ENCODE results near the gene EDC4. TPM values are rescaled to one million over a fixed set of nuclear protein-coding genes. Genes with fewer than 3 reads are reported as not detected.

The EDC4 gene
- total RNA-seq, 1 experiment from 2014 or later, result 85.8 TPM

GRCh38 chr16:67928147-67928546 lies 55.3 kb downstream of the EDC4 start:
- intact Hi-C loops (cut with micrococcal nuclease; ENCODE audit: unreplicated experiment), result loop anchor here (1.0 to 5.0 kb wide), 3 partner anchors 112 to 406 kb away; no protein-coding TSS in a partner anchor
- H3K9me3 Mint-ChIP-seq (ENCODE audit: low read depth, unreplicated experiment), result no peaks in the 10 kb centered on the region
- TF ChIP-seq, protein P1, sequence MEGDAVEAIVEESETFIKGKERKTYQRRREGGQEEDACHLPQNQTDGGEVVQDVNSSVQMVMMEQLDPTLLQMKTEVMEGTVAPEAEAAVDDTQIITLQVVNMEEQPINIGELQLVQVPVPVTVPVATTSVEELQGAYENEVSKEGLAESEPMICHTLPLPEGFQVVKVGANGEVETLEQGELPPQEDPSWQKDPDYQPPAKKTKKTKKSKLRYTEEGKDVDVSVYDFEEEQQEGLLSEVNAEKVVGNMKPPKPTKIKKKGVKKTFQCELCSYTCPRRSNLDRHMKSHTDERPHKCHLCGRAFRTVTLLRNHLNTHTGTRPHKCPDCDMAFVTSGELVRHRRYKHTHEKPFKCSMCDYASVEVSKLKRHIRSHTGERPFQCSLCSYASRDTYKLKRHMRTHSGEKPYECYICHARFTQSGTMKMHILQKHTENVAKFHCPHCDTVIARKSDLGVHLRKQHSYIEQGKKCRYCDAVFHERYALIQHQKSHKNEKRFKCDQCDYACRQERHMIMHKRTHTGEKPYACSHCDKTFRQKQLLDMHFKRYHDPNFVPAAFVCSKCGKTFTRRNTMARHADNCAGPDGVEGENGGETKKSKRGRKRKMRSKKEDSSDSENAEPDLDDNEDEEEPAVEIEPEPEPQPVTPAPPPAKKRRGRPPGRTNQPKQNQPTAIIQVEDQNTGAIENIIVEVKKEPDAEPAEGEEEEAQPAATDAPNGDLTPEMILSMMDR (IDR thresholded peaks at IDR 0.05; ENCODE audit: unreplicated experiment), result no peak
- BruUV-seq (replicated peaks), result no TSS peak
- H3K27ac Mint-ChIP-seq (ENCODE audit: unreplicated experiment), result no peak overlapping the region
- H3K4me1 Mint-ChIP-seq (ENCODE audit: low read depth, unreplicated experiment), result no peaks in the 10 kb centered on the region
- H3K36me3 Mint-ChIP-seq (ENCODE audit: insufficient read depth, unreplicated experiment), result peaks cover 35% of the 10 kb centered on the region
- CTCF ChIA-PET, result interaction anchor here (1.4 to 2.6 kb wide), 3 partner anchors 45 to 407 kb away, joined by 4 to 15 read pairs (median 5); no protein-coding TSS in a partner anchor
- no peak for DNase-seq
- no peak overlapping the region for H3K4me3 Mint-ChIP-seq (ENCODE audit: low read depth, unreplicated experiment)
- H3K27me3 Mint-ChIP-seq (ENCODE audit: unreplicated experiment), result no peaks in the 10 kb centered on the region

DNA sequence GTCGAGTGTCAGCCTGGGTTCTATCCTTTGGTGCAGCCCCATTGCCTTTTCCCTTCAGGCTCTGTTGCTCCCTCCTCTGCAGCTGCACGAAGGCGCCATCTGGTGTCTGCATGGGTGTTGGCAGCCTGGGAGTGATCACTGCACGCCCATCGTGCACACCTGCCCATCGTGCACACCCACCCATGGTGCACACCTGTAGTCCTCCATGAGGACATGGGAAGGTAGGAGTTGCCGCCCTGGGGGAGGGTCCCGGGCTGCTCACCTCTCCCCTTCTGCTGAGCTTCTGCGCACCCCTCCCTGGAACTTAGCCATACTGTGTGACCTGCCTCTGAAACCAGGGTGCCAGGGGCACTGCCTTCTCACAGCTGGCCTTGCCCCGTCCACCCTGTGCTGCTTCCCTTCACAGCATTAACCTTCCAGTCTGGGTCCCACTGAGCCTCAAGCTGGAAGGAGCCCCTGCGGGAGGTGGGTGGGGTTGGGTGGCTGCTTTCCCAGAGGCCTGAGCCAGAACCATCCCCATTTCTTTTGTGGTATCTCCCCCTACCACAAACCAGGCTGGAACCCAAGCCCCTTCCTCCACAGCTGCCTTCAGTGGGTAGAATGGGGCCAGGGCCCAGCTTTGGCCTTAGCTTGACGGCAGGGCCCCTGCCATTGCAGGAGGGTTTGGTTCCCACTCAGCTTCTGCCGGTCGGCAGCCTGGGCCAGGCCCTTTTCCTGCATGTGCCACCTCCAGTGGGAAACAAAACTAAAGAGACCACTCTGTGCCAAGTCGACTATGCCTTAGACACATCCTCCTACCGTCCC lies 55.9 kb downstream of the EDC4 start:
- H3K9me3 Mint-ChIP-seq (ENCODE audit: low read depth, unreplicated experiment), result no peaks in the 10 kb centered on the region
- TF ChIP-seq, protein P1 (IDR thresholded peaks at IDR 0.05; ENCODE audit: unreplicated experiment), result peak; percentile 83
- no TSS peak for BruUV-seq (replicated peaks)
- H3K4me1 Mint-ChIP-seq (ENCODE audit: low read depth, unreplicated experiment), result no peaks in the 10 kb centered on the region
- peaks cover 41% of the 10 kb centered on the region for H3K36me3 Mint-ChIP-seq (ENCODE audit: insufficient read depth, unreplicated experiment)
- no peaks in the 10 kb centered on the region for H3K27me3 Mint-ChIP-seq (ENCODE audit: unreplicated experiment)
- H3K4me3 Mint-ChIP-seq (ENCODE audit: low read depth, unreplicated experiment), result no peak overlapping the region
- intact Hi-C loops (cut with micrococcal nuclease; ENCODE audit: unreplicated experiment), result loop anchor here (1.0 to 5.0 kb wide), 3 partner anchors 112 to 406 kb away; no protein-coding TSS in a partner anchor
- H3K27ac Mint-ChIP-seq (ENCODE audit: unreplicated experiment), result no peak overlapping the region
- CTCF ChIA-PET, result interaction anchor here (1.4 to 2.6 kb wide), 3 partner anchors 45 to 408 kb away, joined by 4 to 15 read pairs (median 5); no protein-coding TSS in a partner anchor
- peak; percentile 86 for DNase-seq

GRCh38 chr16:67930191-67930590 lies 57.3 kb downstream of the EDC4 start:
- no TSS peak for BruUV-seq (replicated peaks)
- DNase-seq, result no peak
- Mint-ChIP-seq H3K4me3 (ENCODE audit: low read depth, unreplicated experiment) (no peak overlapping the region), H3K27ac (ENCODE audit: unreplicated experiment) (no peak overlapping the region), H3K36me3 (ENCODE audit: insufficient read depth, unreplicated experiment) (peaks cover 56% of the 10 kb centered on the region), H3K27me3 (ENCODE audit: unreplicated experiment) (no peaks in the 10 kb centered on the region), H3K4me1 (ENCODE audit: low read depth, unreplicated experiment) (peaks cover 11% of the 10 kb centered on the region), H3K9me3 (ENCODE audit: low read depth, unreplicated experiment) (no peaks in the 10 kb centered on the region)
- intact Hi-C loops (cut with micrococcal nuclease; ENCODE audit: unreplicated experiment), result no loop called here
- CTCF ChIA-PET, result interaction anchor here (0.6 kb wide), 2 partner anchors 36 to 113 kb away, joined by 3 read pairs; no protein-coding TSS in a partner anchor
- TF ChIP-seq, protein P1 (IDR thresholded peaks at IDR 0.05; ENCODE audit: unreplicated experiment), result no peak

GRCh38 chr16:67930678-67931211 lies 57.9 kb downstream of the EDC4 start:
- Mint-ChIP-seq H3K27ac (ENCODE audit: unreplicated experiment) (no peak overlapping the region), H3K27me3 (ENCODE audit: unreplicated experiment) (no peaks in the 10 kb centered on the region), H3K4me3 (ENCODE audit: low read depth, unreplicated experiment) (no peak overlapping the region), H3K4me1 (ENCODE audit: low read depth, unreplicated experiment) (peaks cover 14% of the 10 kb centered on the region), H3K36me3 (ENCODE audit: insufficient read depth, unreplicated experiment) (peaks cover 61% of the 10 kb centered on the region), H3K9me3 (ENCODE audit: low read depth, unreplicated experiment) (no peaks in the 10 kb centered on the region)
- DNase-seq, result no peak
- intact Hi-C loops (cut with micrococcal nuclease; ENCODE audit: unreplicated experiment), result no loop called here
- CTCF ChIA-PET, result interaction anchor here (0.6 kb wide), 2 partner anchors 36 to 114 kb away, joined by 3 read pairs; no protein-coding TSS in a partner anchor
- TF ChIP-seq, protein P1 (IDR thresholded peaks at IDR 0.05; ENCODE audit: unreplicated experiment), result no peak
- BruUV-seq (replicated peaks), result no TSS peak

Other genes with a start within 250 kb of the EDC4 start
- 4.4 and 4.9 TPM in 2 replicates for gene CARMIL2, start 227.9 kb upstream of the EDC4 start, total RNA-seq (2022)
- gene ACD, start 212.8 kb upstream of the EDC4 start, total RNA-seq (2022), result 44.0 and 49.9 TPM in 2 replicates
- 9.5 and 12.3 TPM in 2 replicates for gene PARD6A, start 212.1 kb upstream of the EDC4 start, total RNA-seq (2022)
- 22.6 and 23.0 TPM in 2 replicates for gene ENKD1, start 206.3 kb upstream of the EDC4 start, total RNA-seq (2022)
- 0.66 and 0.68 TPM in 2 replicates for gene C16orf86, start 206.2 kb upstream of the EDC4 start, total RNA-seq (2022)
- gene GFOD2, start 153.7 kb upstream of the EDC4 start, total RNA-seq (2022), result 23.9 and 25.6 TPM in 2 replicates
- gene RANBP10, start 66.5 kb upstream of the EDC4 start, total RNA-seq (2022), result 25.5 and 28.2 TPM in 2 replicates
- 1.0 and 1.3 TPM in 2 replicates for gene TSNAXIP1, start 66.2 kb upstream of the EDC4 start, total RNA-seq (2022)
- gene THAP11, start 30.7 kb upstream of the EDC4 start, total RNA-seq (2022), result 38.3 and 39.1 TPM in 2 replicates
- 210 and 224 TPM in 2 replicates for gene NUTF2, start 26.1 kb upstream of the EDC4 start, total RNA-seq (2022)
- gene CENPT, start 25.4 kb upstream of the EDC4 start, total RNA-seq (2022), result 46.8 and 54.3 TPM in 2 replicates
- gene NRN1L, start 11.8 kb downstream of the EDC4 start, total RNA-seq (2022), result not detected in 2 replicates
- gene PSKH1, start 20.2 kb downstream of the EDC4 start, total RNA-seq (2022), result 41.7 and 49.4 TPM in 2 replicates
- gene CTRL, start 58.8 kb downstream of the EDC4 start, total RNA-seq (2022), result 2.6 and 3.4 TPM in 2 replicates
- 79.3 and 103 TPM in 2 replicates for gene PSMB10, start 63.8 kb downstream of the EDC4 start, total RNA-seq (2022)
- 14.7 and 15.2 TPM in 2 replicates for gene LCAT, start 71.1 kb downstream of the EDC4 start, total RNA-seq (2022)
- gene SLC12A4, start 95.6 kb downstream of the EDC4 start, total RNA-seq (2022), result 31.7 and 38.0 TPM in 2 replicates
- gene DPEP3, start 107.4 kb downstream of the EDC4 start, total RNA-seq (2022), result not detected in 2 replicates
- not detected in 2 replicates for gene DPEP2, start 126.4 kb downstream of the EDC4 start, total RNA-seq (2022)
- gene DPEP2NB, start 142.9 kb downstream of the EDC4 start, total RNA-seq (2022), result not detected in 2 replicates
- 16.8 and 21.5 TPM in 2 replicates for gene DDX28, start 150.2 kb downstream of the EDC4 start, total RNA-seq (2022)
- 31.7 and 33.5 TPM in 2 replicates for gene DUS2, start 150.2 kb downstream of the EDC4 start, total RNA-seq (2022)
- 39.3 and 39.9 TPM in 2 replicates for gene NFATC3, start 212.3 kb downstream of the EDC4 start, total RNA-seq (2022)

All from Calu3 (cell line).